ENCODE measurements around the gene CHST13. TPM values are rescaled to one million over a fixed set of nuclear protein-coding genes. Genes with fewer than 3 reads are reported as not detected.

CHST13 gene
- total RNA-seq, 1 experiment from 2014 or later = 1.3 TPM

DNA sequence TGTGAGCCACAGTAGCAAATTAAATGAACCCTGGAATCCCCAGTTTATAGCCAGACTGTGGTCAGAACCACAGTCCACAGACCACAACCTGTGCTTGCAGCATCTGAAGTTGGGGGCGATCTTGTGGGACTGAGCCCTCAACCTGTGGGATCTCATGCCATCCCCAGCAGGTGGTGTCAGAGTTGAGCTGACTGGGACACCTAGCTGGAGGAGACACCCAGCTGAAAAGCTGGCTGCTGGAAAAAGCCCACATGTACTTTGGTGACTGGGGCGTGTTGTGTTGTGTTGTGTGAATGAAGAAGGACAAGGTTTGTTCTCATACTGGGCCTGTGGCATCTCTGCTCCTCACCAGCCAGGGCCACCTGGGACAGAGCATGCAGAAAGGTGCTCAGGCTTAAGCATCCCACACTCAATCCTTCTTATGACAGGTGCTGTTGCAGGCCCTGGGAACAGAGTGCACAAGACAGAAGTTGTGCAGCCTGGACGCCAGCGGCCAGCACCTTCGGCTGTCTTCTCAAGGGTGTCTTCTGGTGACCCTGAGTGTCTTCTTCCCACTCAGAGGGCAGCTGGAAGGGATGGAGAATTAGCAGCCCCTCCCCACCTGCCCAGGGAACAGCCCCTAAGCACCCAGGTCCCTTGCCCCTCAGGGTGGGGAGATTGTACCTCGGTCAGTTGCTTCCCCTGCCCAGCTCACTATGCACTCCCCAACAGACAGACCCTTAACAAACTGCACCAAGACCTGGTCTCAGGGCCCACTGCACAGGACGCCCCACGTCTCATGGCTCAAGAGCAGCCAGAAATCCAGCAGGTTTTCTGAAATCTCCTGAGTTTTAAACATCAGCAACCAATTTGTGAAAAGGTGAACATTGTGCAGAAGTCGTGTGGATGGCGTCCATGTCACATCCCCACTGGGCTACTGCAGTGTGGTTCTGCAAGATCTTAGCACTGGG lies 4.2 kb upstream of the CHST13 start:
- Mint-ChIP-seq H3K27ac (ENCODE audit: unreplicated experiment) (no peak overlapping the region), H3K9me3 (ENCODE audit: low read depth, unreplicated experiment) (no peaks in the 10 kb centered on the region), H3K4me1 (ENCODE audit: low read depth, unreplicated experiment) (no peaks in the 10 kb centered on the region), H3K36me3 (ENCODE audit: insufficient read depth, unreplicated experiment) (no peaks in the 10 kb centered on the region), H3K4me3 (ENCODE audit: low read depth, unreplicated experiment) (no peak overlapping the region), H3K27me3 (ENCODE audit: unreplicated experiment) (peaks cover 72% of the 10 kb centered on the region)
- TF ChIP-seq, protein P1, sequence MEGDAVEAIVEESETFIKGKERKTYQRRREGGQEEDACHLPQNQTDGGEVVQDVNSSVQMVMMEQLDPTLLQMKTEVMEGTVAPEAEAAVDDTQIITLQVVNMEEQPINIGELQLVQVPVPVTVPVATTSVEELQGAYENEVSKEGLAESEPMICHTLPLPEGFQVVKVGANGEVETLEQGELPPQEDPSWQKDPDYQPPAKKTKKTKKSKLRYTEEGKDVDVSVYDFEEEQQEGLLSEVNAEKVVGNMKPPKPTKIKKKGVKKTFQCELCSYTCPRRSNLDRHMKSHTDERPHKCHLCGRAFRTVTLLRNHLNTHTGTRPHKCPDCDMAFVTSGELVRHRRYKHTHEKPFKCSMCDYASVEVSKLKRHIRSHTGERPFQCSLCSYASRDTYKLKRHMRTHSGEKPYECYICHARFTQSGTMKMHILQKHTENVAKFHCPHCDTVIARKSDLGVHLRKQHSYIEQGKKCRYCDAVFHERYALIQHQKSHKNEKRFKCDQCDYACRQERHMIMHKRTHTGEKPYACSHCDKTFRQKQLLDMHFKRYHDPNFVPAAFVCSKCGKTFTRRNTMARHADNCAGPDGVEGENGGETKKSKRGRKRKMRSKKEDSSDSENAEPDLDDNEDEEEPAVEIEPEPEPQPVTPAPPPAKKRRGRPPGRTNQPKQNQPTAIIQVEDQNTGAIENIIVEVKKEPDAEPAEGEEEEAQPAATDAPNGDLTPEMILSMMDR (IDR thresholded peaks at IDR 0.05; ENCODE audit: unreplicated experiment) = no peak
- no TSS peak for BruUV-seq (replicated peaks)
- CTCF ChIA-PET = interaction anchor here (0.5 to 0.9 kb wide), 2 partner anchors 196 to 243 kb away, joined by 3 to 8 read pairs; no protein-coding TSS in a partner anchor
- DNase-seq = no peak
- intact Hi-C loops (cut with micrococcal nuclease; ENCODE audit: unreplicated experiment) = loop anchor here (5.0 to 10.0 kb wide), 3 partner anchors 135 to 1023 kb away; partner anchors contain the start of gene TXNRD3

DNA sequence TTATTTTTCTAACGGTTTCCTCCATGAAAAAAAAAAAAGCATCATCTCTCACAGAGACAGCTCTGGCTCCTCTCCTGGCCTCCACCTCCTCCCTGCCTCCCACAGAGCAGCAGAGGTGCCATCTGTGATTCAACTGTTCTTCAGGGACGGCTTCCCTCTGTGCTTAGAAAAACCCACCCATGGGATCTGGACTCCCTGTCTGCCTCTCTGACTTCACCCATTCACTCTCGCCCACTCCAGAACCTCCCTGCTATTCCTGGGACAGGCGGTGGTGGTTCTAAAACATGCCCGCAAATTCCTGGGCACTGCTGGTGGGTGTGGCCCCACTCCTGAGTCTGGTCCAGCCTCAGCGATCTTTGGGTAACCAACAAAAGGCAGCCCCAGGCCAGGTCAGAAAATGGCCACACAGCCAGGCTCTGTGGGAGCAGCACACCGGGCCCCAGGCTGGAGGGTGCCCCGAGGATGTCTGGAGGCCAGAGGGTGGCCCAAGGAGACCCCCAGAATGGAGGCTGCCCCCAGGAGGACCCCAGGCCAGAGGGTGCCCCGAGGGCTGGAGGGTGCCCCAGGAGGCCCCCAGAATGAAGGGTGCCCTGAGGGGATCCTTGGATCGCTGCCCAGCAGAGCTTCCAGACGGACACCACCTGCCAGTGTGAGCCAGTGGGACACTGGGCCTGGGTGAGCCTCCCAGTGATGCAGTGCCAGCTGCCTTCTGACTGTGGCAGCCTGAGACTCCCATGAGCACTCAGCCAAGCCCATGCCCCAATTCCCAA lies 2.6 kb upstream of the CHST13 start:
- CTCF ChIA-PET = interaction anchor here (0.6 kb wide), 1 partner anchor 153 kb away, joined by 3 read pairs; no protein-coding TSS in a partner anchor
- no peaks in the 10 kb centered on the region for H3K36me3 Mint-ChIP-seq (ENCODE audit: insufficient read depth, unreplicated experiment)
- no peak for DNase-seq
- peaks cover 83% of the 10 kb centered on the region for H3K27me3 Mint-ChIP-seq (ENCODE audit: unreplicated experiment)
- no TSS peak for BruUV-seq (replicated peaks)
- H3K27ac Mint-ChIP-seq (ENCODE audit: unreplicated experiment) = no peak overlapping the region
- no peaks in the 10 kb centered on the region for H3K4me1 Mint-ChIP-seq (ENCODE audit: low read depth, unreplicated experiment)
- H3K9me3 Mint-ChIP-seq (ENCODE audit: low read depth, unreplicated experiment) = no peaks in the 10 kb centered on the region
- TF ChIP-seq, protein P1 (IDR thresholded peaks at IDR 0.05; ENCODE audit: unreplicated experiment) = no peak
- no peak overlapping the region for H3K4me3 Mint-ChIP-seq (ENCODE audit: low read depth, unreplicated experiment)
- intact Hi-C loops (cut with micrococcal nuclease; ENCODE audit: unreplicated experiment) = loop anchor here (5.0 to 10.0 kb wide), 3 partner anchors 133 to 1021 kb away; partner anchors contain the start of gene TXNRD3

DNA sequence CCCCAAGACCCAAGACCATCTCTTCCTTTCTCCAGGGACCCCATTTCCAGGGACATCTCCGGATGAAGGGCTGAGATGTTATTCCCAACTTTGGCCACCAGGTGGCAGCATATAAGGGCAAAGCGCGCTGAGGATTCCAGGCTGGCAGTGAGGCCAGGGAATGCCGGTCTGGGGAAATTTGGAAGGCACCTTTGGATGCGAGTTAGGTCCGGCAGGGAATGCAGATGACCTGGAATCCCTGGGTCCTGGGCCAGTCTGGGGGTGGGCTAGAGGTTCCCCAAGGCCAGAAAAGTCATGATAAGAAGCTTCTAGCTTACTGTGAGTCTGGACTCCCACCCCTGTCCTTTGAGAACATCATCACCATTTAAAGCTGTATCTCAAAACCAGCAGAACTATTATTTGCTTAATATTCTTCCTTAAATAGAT lies 1.6 kb upstream of the CHST13 start:
- BruUV-seq (replicated peaks) = no TSS peak
- Mint-ChIP-seq H3K27me3 (ENCODE audit: unreplicated experiment) (peaks cover 80% of the 10 kb centered on the region), H3K4me1 (ENCODE audit: low read depth, unreplicated experiment) (no peaks in the 10 kb centered on the region), H3K9me3 (ENCODE audit: low read depth, unreplicated experiment) (no peaks in the 10 kb centered on the region), H3K36me3 (ENCODE audit: insufficient read depth, unreplicated experiment) (no peaks in the 10 kb centered on the region), H3K27ac (ENCODE audit: unreplicated experiment) (no peak overlapping the region), H3K4me3 (ENCODE audit: low read depth, unreplicated experiment) (no peak overlapping the region)
- intact Hi-C loops (cut with micrococcal nuclease; ENCODE audit: unreplicated experiment) = loop anchor here (5.0 to 10.0 kb wide), 3 partner anchors 132 to 1020 kb away; partner anchors contain the start of gene TXNRD3
- TF ChIP-seq, protein P1 (IDR thresholded peaks at IDR 0.05; ENCODE audit: unreplicated experiment) = peak; percentile 98
- CTCF ChIA-PET = interaction anchor here (1.3 to 1.4 kb wide), 2 partner anchors 32 to 50 kb away, joined by 3 to 4 read pairs; no protein-coding TSS in a partner anchor
- DNase-seq = peak; percentile 82

DNA sequence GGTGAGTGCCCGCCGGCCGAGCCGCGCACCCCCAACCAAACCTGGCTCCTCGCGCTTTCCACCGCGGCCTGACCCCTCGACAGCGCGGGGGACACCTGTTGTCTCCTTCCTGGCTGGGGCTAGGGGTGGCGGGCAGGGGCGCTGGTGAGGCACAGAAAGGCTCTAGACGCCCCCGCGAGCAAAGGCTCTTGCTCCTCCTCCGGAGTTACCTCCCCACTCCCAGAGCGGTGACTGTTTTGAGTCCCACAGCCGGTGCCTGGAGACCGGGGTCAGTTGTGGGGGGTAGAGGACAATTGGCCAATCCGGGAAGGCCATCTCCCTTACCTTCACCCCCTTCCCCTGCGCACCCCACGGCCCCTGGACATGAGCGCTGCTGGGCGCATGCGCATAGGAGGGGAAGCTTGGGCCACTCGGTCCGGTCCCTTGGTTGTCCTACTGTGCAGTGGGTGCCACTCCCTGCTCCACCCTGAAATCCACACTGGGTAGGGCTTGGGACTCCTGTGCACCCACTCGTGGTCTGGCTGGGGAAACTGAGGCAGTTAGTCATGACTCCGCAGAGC lies 554 bp downstream of the CHST13 start:
- Mint-ChIP-seq H3K36me3 (ENCODE audit: insufficient read depth, unreplicated experiment) (peaks cover under 1% of the 10 kb centered on the region), H3K4me3 (ENCODE audit: low read depth, unreplicated experiment) (peak overlapping the region; percentile 68), H3K9me3 (ENCODE audit: low read depth, unreplicated experiment) (no peaks in the 10 kb centered on the region), H3K4me1 (ENCODE audit: low read depth, unreplicated experiment) (peaks cover 20% of the 10 kb centered on the region), H3K27me3 (ENCODE audit: unreplicated experiment) (peaks cover 58% of the 10 kb centered on the region), H3K27ac (ENCODE audit: unreplicated experiment) (no peak overlapping the region)
- DNase-seq = peak; percentile 42
- CTCF ChIA-PET = interaction anchor here (0.6 to 1.1 kb wide), 2 partner anchors 13 to 943 kb away, joined by 3 read pairs; no protein-coding TSS in a partner anchor
- BruUV-seq (replicated peaks) = no TSS peak
- TF ChIP-seq, protein P1 (IDR thresholded peaks at IDR 0.05; ENCODE audit: unreplicated experiment) = no peak
- intact Hi-C loops (cut with micrococcal nuclease; ENCODE audit: unreplicated experiment) = loop anchor here (1.0 to 10.0 kb wide), 4 partner anchors 93 to 1018 kb away; partner anchors contain the start of gene TXNRD3

Data from Calu3 (cell line).